HG03064 (cell line): ENCODE results near the gene AP2A2.
"Not testable (repeated sequence)": the region's sequence is repeated elsewhere in the genome, so short reads cannot be mapped to it uniquely, and the experiment has no call there.

Experiments
- ATAC-seq: cut with Tn5 transposase; IDR thresholded peaks from one replicate; pipeline ENCODE4 v1.9.1; 2021; ENCODE audit warnings: low read depth; ENCODE audit not compliant: unreplicated experiment

AP2A2 gene

GRCh38 chr11:971731-972365 is 46.2 kb downstream of the AP2A2 start:
- ATAC-seq, result no peak

DNA sequence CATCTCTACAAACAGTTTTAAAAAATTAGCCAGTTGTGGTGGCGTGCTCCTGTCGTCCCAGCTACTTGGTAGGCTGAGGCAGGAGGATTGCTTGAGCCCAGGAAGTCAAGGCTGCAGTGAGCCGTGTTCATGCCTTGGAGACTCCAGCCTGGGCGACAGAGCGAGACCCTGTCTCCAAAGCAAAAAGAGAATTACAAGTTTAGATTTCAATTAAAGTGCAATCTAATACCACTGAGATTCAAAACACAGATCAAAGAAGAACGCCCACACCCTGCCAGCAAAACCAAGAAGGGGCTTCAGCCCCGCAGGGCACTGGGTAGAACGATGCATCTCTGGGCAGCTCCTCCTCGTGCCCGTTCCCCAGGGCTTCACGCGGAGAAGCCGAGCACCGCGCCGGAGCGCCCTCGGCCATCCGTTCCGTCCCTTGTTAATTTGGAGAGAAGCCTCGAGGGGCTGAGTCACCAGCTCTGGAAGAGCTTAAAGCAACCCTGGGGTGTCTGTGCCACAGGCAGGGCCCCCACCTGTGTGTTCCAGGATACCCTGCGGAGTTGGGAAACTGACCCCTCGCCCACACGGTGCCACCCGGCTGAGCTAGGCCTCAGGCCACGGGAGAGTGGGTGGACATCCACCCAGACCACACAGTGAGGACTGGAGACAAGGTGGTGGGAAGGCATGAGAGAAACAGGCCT is 47.0 kb downstream of the AP2A2 start:
- ATAC-seq, result no peak

- no peak for ATAC-seq
These were observed 47.6 kb downstream of the AP2A2 start for GRCh38 chr11:973237-973636.

- ATAC-seq, result not testable (repeated sequence)
These were observed 49.7 kb downstream of the AP2A2 start for GRCh38 chr11:975376-975775.

GRCh38 chr11:975827-976226 is 50.2 kb downstream of the AP2A2 start:
- ATAC-seq, result no peak

DNA sequence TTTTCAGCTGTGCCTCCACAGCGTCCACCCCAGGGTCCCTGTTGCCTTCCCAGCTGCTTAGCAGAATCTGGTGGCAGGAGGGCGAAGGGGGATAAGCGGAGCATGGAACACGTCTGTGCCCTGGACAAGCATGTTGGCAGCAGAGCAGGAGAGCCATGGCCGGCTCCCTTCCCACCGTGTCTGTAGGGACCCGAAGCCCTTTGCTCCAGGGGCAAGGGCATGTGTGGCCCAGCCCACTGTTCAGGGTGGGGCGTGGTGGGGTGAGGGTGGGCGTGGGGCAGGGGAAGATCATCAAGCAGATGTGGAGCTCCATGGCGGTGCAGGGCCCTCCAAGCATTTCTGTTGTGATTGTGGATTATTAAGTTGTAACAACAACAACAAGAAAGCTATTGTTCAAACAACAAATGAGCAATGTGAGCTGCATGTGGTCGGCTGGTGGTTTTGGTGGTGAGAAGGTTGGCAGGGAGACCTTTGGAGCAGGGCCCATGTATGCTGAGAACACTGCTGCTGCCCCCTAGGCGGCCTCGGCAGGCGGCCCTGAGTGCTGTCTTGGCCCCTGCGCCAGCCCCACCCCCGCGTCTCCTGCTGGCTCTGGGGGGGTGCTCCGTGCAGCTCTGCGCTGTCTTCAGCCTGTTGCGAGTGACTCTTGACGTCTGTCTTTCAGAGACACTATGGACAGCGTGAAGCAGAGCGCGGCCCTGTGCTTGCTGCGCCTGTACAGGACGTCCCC is 50.9 kb downstream of the AP2A2 start:
- no peak for ATAC-seq

- ATAC-seq, result no peak
These were observed 52.4 kb downstream of the AP2A2 start for GRCh38 chr11:977830-978720.

DNA sequence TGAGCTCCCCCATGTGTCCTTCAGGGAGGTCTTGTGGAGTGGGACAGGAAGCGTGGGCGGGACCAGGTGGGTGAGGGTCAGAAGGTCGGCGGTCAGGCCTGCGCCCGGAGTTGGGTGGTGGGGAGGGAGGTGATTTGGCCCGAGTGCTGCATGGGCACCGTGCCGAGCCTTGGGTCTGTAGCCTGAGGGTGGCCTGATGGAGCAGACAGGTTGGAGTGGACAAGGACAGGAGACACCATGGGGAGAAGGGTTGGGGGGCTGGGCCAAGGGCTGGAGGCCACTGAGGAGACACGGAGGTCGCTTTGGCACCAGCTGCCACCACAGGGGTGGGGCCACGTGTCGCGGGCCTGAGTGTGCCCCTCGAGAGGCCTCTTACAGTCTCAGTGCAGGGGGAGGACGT is 53.1 kb downstream of the AP2A2 start:
- no peak for ATAC-seq

GRCh38 chr11:980438-981357 is 55.0 kb downstream of the AP2A2 start:
- no peak for ATAC-seq

DNA sequence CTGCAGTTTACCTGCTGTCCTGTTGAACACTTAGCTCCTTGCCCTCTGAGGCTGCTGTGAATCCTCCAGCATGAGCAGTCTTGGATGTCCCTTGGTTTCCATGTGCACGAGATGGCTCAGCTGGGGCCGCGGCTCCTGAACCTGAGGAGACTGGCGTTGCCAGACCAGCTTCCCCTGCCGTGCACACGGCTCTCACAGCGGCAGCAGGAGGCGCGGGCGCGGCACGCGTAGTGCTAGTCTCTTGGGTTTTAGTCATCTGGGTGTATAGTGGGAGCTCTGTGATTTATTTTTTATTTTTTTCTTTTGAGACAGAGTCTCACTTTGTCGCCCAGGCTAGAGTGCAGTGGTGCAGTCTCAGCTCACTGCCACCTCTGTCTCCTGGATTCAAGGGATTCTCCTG is 56.1 kb downstream of the AP2A2 start:
- ATAC-seq, result no peak

DNA sequence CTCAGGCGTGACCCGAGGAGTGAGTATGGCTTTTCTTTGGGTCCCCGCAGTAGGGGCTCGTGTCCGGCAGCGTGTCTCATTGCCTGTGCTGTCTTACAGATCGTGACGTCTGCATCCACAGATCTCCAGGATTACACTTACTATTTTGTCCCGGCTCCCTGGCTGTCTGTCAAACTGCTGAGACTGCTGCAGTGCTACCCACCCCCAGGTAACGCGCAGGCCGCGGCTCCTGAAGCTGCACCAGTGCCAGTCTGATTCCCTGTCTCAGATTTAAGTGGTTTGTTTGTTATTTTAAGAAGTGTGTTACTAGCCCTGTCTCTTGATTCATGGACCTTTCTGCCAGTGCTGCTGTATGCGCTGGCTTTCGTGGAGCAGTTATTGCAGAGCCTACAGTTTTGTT is 58.9 kb downstream of the AP2A2 start:
- ATAC-seq, result no peak

GRCh38 chr11:985406-985805 is 59.7 kb downstream of the AP2A2 start:
- ATAC-seq, result no peak

- no peak for ATAC-seq
These were observed 60.2 kb downstream of the AP2A2 start for GRCh38 chr11:985848-986247.

GRCh38 chr11:986270-986951 is 60.7 kb downstream of the AP2A2 start:
- ATAC-seq, result no peak

GRCh38 chr11:986952-987305 is 61.3 kb downstream of the AP2A2 start:
- ATAC-seq, result no peak

DNA sequence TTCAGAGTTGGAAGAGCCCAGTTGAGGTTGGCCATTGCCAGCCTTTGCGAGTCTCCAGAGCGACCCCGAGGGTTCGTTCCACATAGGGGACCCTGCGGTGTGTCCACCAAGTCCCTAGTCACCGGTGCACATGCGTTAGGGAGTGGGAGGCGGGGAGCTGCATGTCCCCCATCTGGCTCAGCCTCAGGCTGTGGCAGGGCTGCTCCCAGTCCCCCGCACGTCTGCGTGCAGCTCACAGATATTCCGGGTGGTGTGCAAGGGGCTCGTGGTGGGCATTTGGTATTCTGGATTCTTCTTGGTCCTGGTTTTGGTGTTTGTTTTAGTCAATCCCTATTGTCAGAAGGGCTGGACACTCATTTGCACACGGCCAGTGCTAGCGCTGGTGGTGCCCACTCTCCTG is 62.0 kb downstream of the AP2A2 start:
- ATAC-seq, result no peak

- ATAC-seq, result no peak
These were observed 64.4 kb downstream of the AP2A2 start for GRCh38 chr11:990101-990500.

DNA sequence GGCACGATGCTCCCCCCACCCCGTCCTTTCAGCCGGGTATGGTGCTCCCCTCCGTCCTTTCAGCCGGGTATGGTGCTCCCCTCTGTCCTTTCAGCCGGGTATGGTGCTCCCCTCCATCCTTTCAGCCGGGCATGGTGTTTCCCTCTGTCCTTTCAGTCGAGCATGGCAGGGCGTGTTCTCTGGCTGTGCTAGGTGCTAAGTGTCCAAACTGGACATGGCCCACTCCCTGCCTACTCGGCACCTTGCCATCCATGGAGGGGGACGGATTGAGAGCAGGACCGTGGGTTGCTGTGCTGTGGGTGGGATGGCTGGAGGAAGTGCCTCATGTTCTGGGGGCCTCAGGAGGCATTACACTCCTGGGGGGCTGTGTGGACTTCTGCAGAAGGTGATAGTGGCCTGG is 65.4 kb downstream of the AP2A2 start:
- ATAC-seq, result no peak

- no peak for ATAC-seq
These were observed 66.1 kb downstream of the AP2A2 start for GRCh38 chr11:991711-992307.
